T-helper 2 cell (primary cell): ENCODE results near the gene ZNF724.
"Not testable (repeated sequence)": the region's sequence is repeated elsewhere in the genome, so short reads cannot be mapped to it uniquely, and the experiment has no call there.

Source experiments
- DNase-seq, 5 experiments: peaks; one replicate each; pipeline versions ENCODE4 v3.0.0 to v3.0.0-alpha.2; 2012 to 2022
- total RNA-seq, 2 donors: gene quantifications; one replicate each; lab custom pipeline; 2026; lab: John Stamatoyannopoulos, UW

ZNF724 gene
- total RNA-seq: 2.2 to 3.1 reads per million in 2 donors

GRCh38 chr19:23249911-23250649 lies at the start of gene ZNF724:
ZNF724 (minus strand) TSS chr19:23250394; CDS start chr19:23250242, 152 bp downstream.
- DNase-seq: peak; percentile 58 to 98 (median 79)

- DNase-seq: no peak
These were observed 43.9 kb upstream of the ZNF724 start for GRCh38 chr19:23294141-23294540.

GRCh38 chr19:23289966-23290365 lies 39.8 kb upstream of the ZNF724 start:
- not testable (repeated sequence) for DNase-seq

GRCh38 chr19:23287620-23288019 lies 37.4 kb upstream of the ZNF724 start:
- no peak for DNase-seq

- no peak for DNase-seq
These were observed 36.3 kb upstream of the ZNF724 start for GRCh38 chr19:23286477-23286876.

GRCh38 chr19:23285948-23286347 lies 35.8 kb upstream of the ZNF724 start:
- no peak for DNase-seq

GRCh38 chr19:23285326-23285725 lies 35.1 kb upstream of the ZNF724 start:
- DNase-seq: not testable (repeated sequence)

GRCh38 chr19:23283925-23284324 lies 33.7 kb upstream of the ZNF724 start:
- peak; percentile 13 to 60 (median 48) for DNase-seq

- DNase-seq: no peak
These were observed 31.6 kb upstream of the ZNF724 start for GRCh38 chr19:23281663-23282276.

- not testable (repeated sequence) for DNase-seq
These were observed 27.9 kb upstream of the ZNF724 start for GRCh38 chr19:23278118-23278517.

GRCh38 chr19:23273590-23274412 lies 23.6 kb upstream of the ZNF724 start:
- peak; percentile 71 to 95 (median 86) for DNase-seq

- DNase-seq: peak in 1 of 5 experiments; percentile 5
These were observed 22.9 kb upstream of the ZNF724 start for GRCh38 chr19:23273022-23273589.

- no peak for DNase-seq
These were observed 13.8 kb upstream of the ZNF724 start for GRCh38 chr19:23263870-23264590.

- no peak for DNase-seq
These were observed 13.2 kb upstream of the ZNF724 start for GRCh38 chr19:23263396-23263795.

- no peak for DNase-seq
These were observed 12.7 kb upstream of the ZNF724 start for GRCh38 chr19:23262920-23263319.

- DNase-seq: no peak
These were observed 11.4 kb upstream of the ZNF724 start for GRCh38 chr19:23261496-23262020.

- no peak for DNase-seq
These were observed 10.8 kb upstream of the ZNF724 start for GRCh38 chr19:23260956-23261355.

GRCh38 chr19:23259961-23260360 lies 9.8 kb upstream of the ZNF724 start:
- DNase-seq: no peak

GRCh38 chr19:23255700-23256099 lies 5.5 kb upstream of the ZNF724 start:
- no peak for DNase-seq

GRCh38 chr19:23254141-23254910 lies 4.1 kb upstream of the ZNF724 start:
- DNase-seq: no peak

GRCh38 chr19:23253256-23253655 lies 3.1 kb upstream of the ZNF724 start:
- DNase-seq: not testable (repeated sequence)
